H1 (cell line): ENCODE data around the gene TSPEAR.

Experiments used
- JUN ChIP-seq: IDR thresholded peaks from 2 replicates; pipeline ENCODE4 v1.6.1; 2011; ENCODE audit warnings: low read depth, mild to moderate bottlenecking, improper control_type of control experiment, low read length
- POLR2A ChIP-seq, 2 experiments: IDR thresholded peaks; 1 replicate in 1 of 2; 2 replicates in 1 of 2; pipeline ENCODE4 v1.6.1; 2011; ENCODE audit warnings: low read depth in 2 of 2, low read length in 2 of 2, mild to moderate bottlenecking in 2 of 2; ENCODE audit errors: control extremely low read depth in 1 of 2
- TAF7 ChIP-seq: optimal IDR thresholded peaks from 2 replicates; pipeline ENCODE3; 2011; ENCODE audit warnings: low read depth, mild to moderate bottlenecking, inconsistent platforms, low read length, moderate library complexity, borderline replicate concordance
- TCF12 ChIP-seq: IDR thresholded peaks from 2 replicates; pipeline ENCODE4 v1.6.1; 2011; ENCODE audit warnings: low read depth, mild to moderate bottlenecking, low read length

- TF ChIP-seq TCF12: no peak
- no peak for TF ChIP-seq JUN
- TF ChIP-seq POLR2A (IDR thresholded peaks at IDR 0.05; ENCODE audit: control extremely low read depth in 1 of 2, low read depth in 2 of 2, low read length in 2 of 2): no peak
- no peak for TF ChIP-seq TAF7
Measured at GRCh38 chr21:44695184-44695583, 16.2 kb downstream of the TSPEAR start.
